ENCODE data around the gene PIPOX.

The PIPOX gene

GRCh38 chr17:29018788-29019474 is 24.0 kb upstream of the PIPOX start:
- TF ChIP-seq CTCF (IDR thresholded peaks at IDR 0.05; ENCODE audit: low read depth, low read length, missing control alignments) = no peak
- no peak for DNase-seq (ENCODE audit: low read depth)
- H3K4me3 ChIP-seq (ENCODE audit: low read depth, low read length) = no peak overlapping the region

GRCh38 chr17:29019475-29020181 is 23.3 kb upstream of the PIPOX start:
- TF ChIP-seq CTCF (IDR thresholded peaks at IDR 0.05; ENCODE audit: low read depth, low read length, missing control alignments) = no peak
- DNase-seq (ENCODE audit: low read depth) = no peak
- no peak overlapping the region for H3K4me3 ChIP-seq (ENCODE audit: low read depth, low read length)

- TF ChIP-seq CTCF (IDR thresholded peaks at IDR 0.05; ENCODE audit: low read depth, low read length, missing control alignments) = no peak
- DNase-seq (ENCODE audit: low read depth) = no peak
- no peak overlapping the region for H3K4me3 ChIP-seq (ENCODE audit: low read depth, low read length)
Observed at GRCh38 chr17:29020576-29020975, 22.4 kb upstream of the PIPOX start.

- H3K4me3 ChIP-seq (ENCODE audit: low read depth, low read length) = no peak overlapping the region
- DNase-seq (ENCODE audit: low read depth) = no peak
- no peak for TF ChIP-seq CTCF (IDR thresholded peaks at IDR 0.05; ENCODE audit: low read depth, low read length, missing control alignments)
Observed at GRCh38 chr17:29021226-29021625, 21.7 kb upstream of the PIPOX start.

GRCh38 chr17:29022074-29022473 is 20.9 kb upstream of the PIPOX start:
- H3K4me3 ChIP-seq (ENCODE audit: low read depth, low read length) = no peak overlapping the region
- TF ChIP-seq CTCF (IDR thresholded peaks at IDR 0.05; ENCODE audit: low read depth, low read length, missing control alignments) = no peak
- no peak for DNase-seq (ENCODE audit: low read depth)

- DNase-seq (ENCODE audit: low read depth) = no peak
- no peak for TF ChIP-seq CTCF (IDR thresholded peaks at IDR 0.05; ENCODE audit: low read depth, low read length, missing control alignments)
- no peak overlapping the region for H3K4me3 ChIP-seq (ENCODE audit: low read depth, low read length)
Observed at GRCh38 chr17:29024316-29024952, 18.5 kb upstream of the PIPOX start.

All from GM12864 (cell line).